HEK293 (cell line): ENCODE results near the gene KCNMA1.

Experiments
- MYNN ChIP-seq: fragments of 450-650 bp; formaldehyde crosslinking; IDR thresholded peaks from 2 replicates; pipeline ENCODE4 v1.5.1; 2016; ENCODE audit warnings: missing biosample characterization, missing genetic modification characterization, borderline replicate concordance
- YY1 ChIP-seq: fragments of 450-650 bp; formaldehyde crosslinking; IDR thresholded peaks from 2 replicates; pipeline ENCODE4 v1.5.1; 2018; ENCODE audit warnings: missing biosample characterization, missing genetic modification characterization
- ZBTB8A ChIP-seq: fragments of 450-650 bp; formaldehyde crosslinking; IDR thresholded peaks from 2 replicates; pipeline ENCODE4 v1.5.1; 2016; ENCODE audit warnings: missing biosample characterization, missing genetic modification characterization
- ZNF324 ChIP-seq: fragments of 450-650 bp; formaldehyde crosslinking; IDR thresholded peaks from 2 replicates; pipeline ENCODE4 v1.5.1; 2016; ENCODE audit warnings: missing biosample characterization, missing genetic modification characterization
- ZNF654 ChIP-seq: fragments of 450-650 bp; formaldehyde crosslinking; IDR thresholded peaks from 2 replicates; pipeline ENCODE4 v1.5.1; 2016; ENCODE audit warnings: low read depth, missing biosample characterization, missing genetic modification characterization
- ZNF76 ChIP-seq: fragments of 450-650 bp; formaldehyde crosslinking; IDR thresholded peaks from 2 replicates; pipeline ENCODE4; 2016; ENCODE audit warnings: low read depth, missing biosample characterization, missing genetic modification characterization, borderline replicate concordance
- ZNF776 ChIP-seq: fragments of 450-650 bp; formaldehyde crosslinking; IDR thresholded peaks from 2 replicates; pipeline ENCODE4 v1.5.0; 2017; ENCODE audit warnings: missing biosample characterization, missing genetic modification characterization, borderline replicate concordance
- ZNF777 ChIP-seq: fragments of 450-650 bp; formaldehyde crosslinking; IDR thresholded peaks from 2 replicates; pipeline ENCODE4 v1.5.1; 2017; ENCODE audit warnings: missing biosample characterization, missing genetic modification characterization, borderline replicate concordance
- TF ChIP-seq, protein P1 (sequence below): fragments of 450-650 bp; formaldehyde crosslinking; IDR thresholded peaks from 2 replicates; pipeline ENCODE4 v1.5.1; 2016; ENCODE audit warnings: missing biosample characterization, missing genetic modification characterization
- TF ChIP-seq, protein P2 (sequence below): sonication (generic); formaldehyde crosslinking; IDR thresholded peaks from 2 replicates; pipeline ENCODE4 v1.8.1; 2022; ENCODE audit warnings: mild to moderate bottlenecking, moderate library complexity, missing genetic modification reagents
- TF ChIP-seq, protein P3 (sequence below): fragments of 450-650 bp; formaldehyde crosslinking; IDR thresholded peaks from 2 replicates; pipeline ENCODE4 v1.5.1; 2017; ENCODE audit warnings: missing biosample characterization, missing genetic modification characterization
- TF ChIP-seq, protein P4 (sequence below): IDR thresholded peaks from 2 replicates; pipeline ENCODE4 v1.6.1; 2011; ENCODE audit warnings: mild to moderate bottlenecking, low read depth, low read length, borderline replicate concordance
- TF ChIP-seq, protein P5 (sequence below): fragments of 450-650 bp; formaldehyde crosslinking; IDR thresholded peaks from 2 replicates; pipeline ENCODE4 v1.5.1; 2016; ENCODE audit warnings: missing biosample characterization, missing genetic modification characterization

DNA sequence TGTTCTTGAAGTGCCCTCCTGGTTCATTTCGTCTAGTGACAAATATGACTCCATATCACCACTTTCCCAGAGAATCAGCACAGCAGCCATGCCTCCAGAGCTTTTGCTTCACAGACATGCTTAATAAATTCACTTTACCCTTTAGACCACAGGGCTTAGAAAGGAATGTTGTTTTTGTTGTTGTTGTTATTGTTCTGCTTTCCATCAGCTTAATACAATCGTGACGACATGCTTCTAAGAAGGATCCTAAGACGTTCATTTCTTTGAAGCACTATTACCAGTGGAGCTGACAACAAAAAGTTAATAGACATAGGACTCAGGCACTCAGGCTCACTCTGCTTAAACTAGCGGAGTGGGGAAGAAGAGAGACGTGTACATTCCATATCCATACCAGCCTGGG lies 418.6 kb downstream of the KCNMA1 start:
- TF ChIP-seq YY1 (tag by site-specific recombination) = no peak
- TF ChIP-seq, protein P1, sequence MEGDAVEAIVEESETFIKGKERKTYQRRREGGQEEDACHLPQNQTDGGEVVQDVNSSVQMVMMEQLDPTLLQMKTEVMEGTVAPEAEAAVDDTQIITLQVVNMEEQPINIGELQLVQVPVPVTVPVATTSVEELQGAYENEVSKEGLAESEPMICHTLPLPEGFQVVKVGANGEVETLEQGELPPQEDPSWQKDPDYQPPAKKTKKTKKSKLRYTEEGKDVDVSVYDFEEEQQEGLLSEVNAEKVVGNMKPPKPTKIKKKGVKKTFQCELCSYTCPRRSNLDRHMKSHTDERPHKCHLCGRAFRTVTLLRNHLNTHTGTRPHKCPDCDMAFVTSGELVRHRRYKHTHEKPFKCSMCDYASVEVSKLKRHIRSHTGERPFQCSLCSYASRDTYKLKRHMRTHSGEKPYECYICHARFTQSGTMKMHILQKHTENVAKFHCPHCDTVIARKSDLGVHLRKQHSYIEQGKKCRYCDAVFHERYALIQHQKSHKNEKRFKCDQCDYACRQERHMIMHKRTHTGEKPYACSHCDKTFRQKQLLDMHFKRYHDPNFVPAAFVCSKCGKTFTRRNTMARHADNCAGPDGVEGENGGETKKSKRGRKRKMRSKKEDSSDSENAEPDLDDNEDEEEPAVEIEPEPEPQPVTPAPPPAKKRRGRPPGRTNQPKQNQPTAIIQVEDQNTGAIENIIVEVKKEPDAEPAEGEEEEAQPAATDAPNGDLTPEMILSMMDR (tag by site-specific recombination) = no peak
- no peak for TF ChIP-seq ZBTB8A (tag by site-specific recombination)
- no peak for TF ChIP-seq ZNF654 (tag by site-specific recombination)
- no peak for TF ChIP-seq ZNF777 (tag by site-specific recombination)
- TF ChIP-seq, protein P2, sequence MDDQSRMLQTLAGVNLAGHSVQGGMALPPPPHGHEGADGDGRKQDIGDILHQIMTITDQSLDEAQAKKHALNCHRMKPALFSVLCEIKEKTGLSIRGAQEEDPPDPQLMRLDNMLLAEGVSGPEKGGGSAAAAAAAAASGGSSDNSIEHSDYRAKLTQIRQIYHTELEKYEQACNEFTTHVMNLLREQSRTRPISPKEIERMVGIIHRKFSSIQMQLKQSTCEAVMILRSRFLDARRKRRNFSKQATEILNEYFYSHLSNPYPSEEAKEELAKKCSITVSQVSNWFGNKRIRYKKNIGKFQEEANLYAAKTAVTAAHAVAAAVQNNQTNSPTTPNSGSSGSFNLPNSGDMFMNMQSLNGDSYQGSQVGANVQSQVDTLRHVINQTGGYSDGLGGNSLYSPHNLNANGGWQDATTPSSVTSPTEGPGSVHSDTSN (CRISPR knock-in tag) = no peak
- TF ChIP-seq ZNF324 = no peak
- TF ChIP-seq, protein P3, sequence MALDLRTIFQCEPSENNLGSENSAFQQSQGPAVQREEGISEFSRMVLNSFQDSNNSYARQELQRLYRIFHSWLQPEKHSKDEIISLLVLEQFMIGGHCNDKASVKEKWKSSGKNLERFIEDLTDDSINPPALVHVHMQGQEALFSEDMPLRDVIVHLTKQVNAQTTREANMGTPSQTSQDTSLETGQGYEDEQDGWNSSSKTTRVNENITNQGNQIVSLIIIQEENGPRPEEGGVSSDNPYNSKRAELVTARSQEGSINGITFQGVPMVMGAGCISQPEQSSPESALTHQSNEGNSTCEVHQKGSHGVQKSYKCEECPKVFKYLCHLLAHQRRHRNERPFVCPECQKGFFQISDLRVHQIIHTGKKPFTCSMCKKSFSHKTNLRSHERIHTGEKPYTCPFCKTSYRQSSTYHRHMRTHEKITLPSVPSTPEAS (tag by site-specific recombination) = no peak
- TF ChIP-seq, protein P4, sequence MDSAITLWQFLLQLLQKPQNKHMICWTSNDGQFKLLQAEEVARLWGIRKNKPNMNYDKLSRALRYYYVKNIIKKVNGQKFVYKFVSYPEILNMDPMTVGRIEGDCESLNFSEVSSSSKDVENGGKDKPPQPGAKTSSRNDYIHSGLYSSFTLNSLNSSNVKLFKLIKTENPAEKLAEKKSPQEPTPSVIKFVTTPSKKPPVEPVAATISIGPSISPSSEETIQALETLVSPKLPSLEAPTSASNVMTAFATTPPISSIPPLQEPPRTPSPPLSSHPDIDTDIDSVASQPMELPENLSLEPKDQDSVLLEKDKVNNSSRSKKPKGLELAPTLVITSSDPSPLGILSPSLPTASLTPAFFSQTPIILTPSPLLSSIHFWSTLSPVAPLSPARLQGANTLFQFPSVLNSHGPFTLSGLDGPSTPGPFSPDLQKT = no peak
- no peak for TF ChIP-seq MYNN
- no peak for TF ChIP-seq ZNF776 (tag by site-specific recombination)
- TF ChIP-seq, protein P5, sequence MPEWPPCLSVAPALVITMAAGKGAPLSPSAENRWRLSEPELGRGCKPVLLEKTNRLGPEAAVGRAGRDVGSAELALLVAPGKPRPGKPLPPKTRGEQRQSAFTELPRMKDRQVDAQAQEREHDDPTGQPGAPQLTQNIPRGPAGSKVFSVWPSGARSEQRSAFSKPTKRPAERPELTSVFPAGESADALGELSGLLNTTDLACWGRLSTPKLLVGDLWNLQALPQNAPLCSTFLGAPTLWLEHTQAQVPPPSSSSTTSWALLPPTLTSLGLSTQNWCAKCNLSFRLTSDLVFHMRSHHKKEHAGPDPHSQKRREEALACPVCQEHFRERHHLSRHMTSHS (tag by site-specific recombination) = no peak
- TF ChIP-seq ZNF76 (tag by site-specific recombination) = no peak
